Ovary (tissue), 3 donors: ENCODE measurements around the gene SNCAIP.

Experiments used
- POLR2A ChIP-seq: fragments of 450-650 bp; IDR thresholded peaks from one replicate; pipeline ENCODE4 v1.6.1; 2017; ENCODE audit warnings: antibody characterized with exemption, mild to moderate bottlenecking, moderate library complexity
- TF ChIP-seq, protein P1 (sequence below), 3 donors: fragments of 450-650 bp in 2 of 3; fragments of 200-600 bp in 1 of 3; IDR thresholded peaks; one replicate each; pipeline versions ENCODE4 v1.5.1 to v1.8.0; 2016 to 2022; ENCODE audit warnings: antibody characterized with exemption in 3 of 3, mild to moderate bottlenecking in 1 of 3
- donor health status: DM: no; HTN: no; CAD: no.

- TF ChIP-seq, protein P1, sequence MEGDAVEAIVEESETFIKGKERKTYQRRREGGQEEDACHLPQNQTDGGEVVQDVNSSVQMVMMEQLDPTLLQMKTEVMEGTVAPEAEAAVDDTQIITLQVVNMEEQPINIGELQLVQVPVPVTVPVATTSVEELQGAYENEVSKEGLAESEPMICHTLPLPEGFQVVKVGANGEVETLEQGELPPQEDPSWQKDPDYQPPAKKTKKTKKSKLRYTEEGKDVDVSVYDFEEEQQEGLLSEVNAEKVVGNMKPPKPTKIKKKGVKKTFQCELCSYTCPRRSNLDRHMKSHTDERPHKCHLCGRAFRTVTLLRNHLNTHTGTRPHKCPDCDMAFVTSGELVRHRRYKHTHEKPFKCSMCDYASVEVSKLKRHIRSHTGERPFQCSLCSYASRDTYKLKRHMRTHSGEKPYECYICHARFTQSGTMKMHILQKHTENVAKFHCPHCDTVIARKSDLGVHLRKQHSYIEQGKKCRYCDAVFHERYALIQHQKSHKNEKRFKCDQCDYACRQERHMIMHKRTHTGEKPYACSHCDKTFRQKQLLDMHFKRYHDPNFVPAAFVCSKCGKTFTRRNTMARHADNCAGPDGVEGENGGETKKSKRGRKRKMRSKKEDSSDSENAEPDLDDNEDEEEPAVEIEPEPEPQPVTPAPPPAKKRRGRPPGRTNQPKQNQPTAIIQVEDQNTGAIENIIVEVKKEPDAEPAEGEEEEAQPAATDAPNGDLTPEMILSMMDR (IDR thresholded peaks at IDR 0.05): no peak
- no peak for TF ChIP-seq POLR2A
Measured at GRCh38 chr5:122445070-122445469, 133.0 kb downstream of the SNCAIP start.
